ENCODE measurements around the gene UTF1.
A peak's percentile ranks its signal among the peaks of the same experiment; 100 is the strongest.
"Not testable (repeated sequence)": the region's sequence is repeated elsewhere in the genome, so short reads cannot be mapped to it uniquely, and the experiment has no call there.

Gene UTF1

GRCh38 chr10:133249094-133249780 lies 19.2 kb downstream of the UTF1 start:
- DNase-seq, result no peak

GRCh38 chr10:133249975-133250754 lies 20.1 kb downstream of the UTF1 start:
- no peak for DNase-seq

GRCh38 chr10:133251388-133252222 lies 21.6 kb downstream of the UTF1 start:
- no peak for DNase-seq

- no peak for DNase-seq
Observed at GRCh38 chr10:133252223-133252552, 22.2 kb downstream of the UTF1 start.

- DNase-seq, result no peak
Observed at GRCh38 chr10:133253361-133253955, 23.4 kb downstream of the UTF1 start.

- DNase-seq, result no peak
Observed at GRCh38 chr10:133254421-133255120, 24.6 kb downstream of the UTF1 start.

- no peak for DNase-seq
Observed at GRCh38 chr10:133255323-133255722, 25.3 kb downstream of the UTF1 start.

- DNase-seq, result no peak
Observed at GRCh38 chr10:133257489-133258065, 27.6 kb downstream of the UTF1 start.

- DNase-seq, result peak; percentile 37
Observed at GRCh38 chr10:133258066-133258817, 28.2 kb downstream of the UTF1 start.

- DNase-seq, result peak; percentile 91
Observed at GRCh38 chr10:133258818-133259601, 29.0 kb downstream of the UTF1 start.

- no peak for DNase-seq
Observed at GRCh38 chr10:133259602-133259989, 29.6 kb downstream of the UTF1 start.

GRCh38 chr10:133260895-133261725 lies 31.1 kb downstream of the UTF1 start:
- DNase-seq, result peak; percentile 63

GRCh38 chr10:133261726-133262325 lies 31.8 kb downstream of the UTF1 start:
- peak; percentile 85 for DNase-seq

GRCh38 chr10:133262696-133263095 lies 32.7 kb downstream of the UTF1 start:
- DNase-seq, result no peak

- no peak for DNase-seq
Observed at GRCh38 chr10:133263674-133264073, 33.7 kb downstream of the UTF1 start.

- DNase-seq, result peak; percentile 26
Observed at GRCh38 chr10:133264461-133264860, 34.4 kb downstream of the UTF1 start.

- DNase-seq, result not testable (repeated sequence)
Observed at GRCh38 chr10:133265052-133265451, 35.0 kb downstream of the UTF1 start.

GRCh38 chr10:133266056-133266795 lies 36.2 kb downstream of the UTF1 start:
- DNase-seq, result no peak
